NCI-H1417 treated with DMSO at 0.1 percent for 48 hours (cell line): ENCODE results near the gene HEATR3.
"Not testable (repeated sequence)": the region's sequence is repeated elsewhere in the genome, so short reads cannot be mapped to it uniquely, and the experiment has no call there.

Experiments used
- DNase-seq: peaks from one replicate; lab custom pipeline; 2025; lab: John Stamatoyannopoulos, UW

HEATR3 gene

DNA sequence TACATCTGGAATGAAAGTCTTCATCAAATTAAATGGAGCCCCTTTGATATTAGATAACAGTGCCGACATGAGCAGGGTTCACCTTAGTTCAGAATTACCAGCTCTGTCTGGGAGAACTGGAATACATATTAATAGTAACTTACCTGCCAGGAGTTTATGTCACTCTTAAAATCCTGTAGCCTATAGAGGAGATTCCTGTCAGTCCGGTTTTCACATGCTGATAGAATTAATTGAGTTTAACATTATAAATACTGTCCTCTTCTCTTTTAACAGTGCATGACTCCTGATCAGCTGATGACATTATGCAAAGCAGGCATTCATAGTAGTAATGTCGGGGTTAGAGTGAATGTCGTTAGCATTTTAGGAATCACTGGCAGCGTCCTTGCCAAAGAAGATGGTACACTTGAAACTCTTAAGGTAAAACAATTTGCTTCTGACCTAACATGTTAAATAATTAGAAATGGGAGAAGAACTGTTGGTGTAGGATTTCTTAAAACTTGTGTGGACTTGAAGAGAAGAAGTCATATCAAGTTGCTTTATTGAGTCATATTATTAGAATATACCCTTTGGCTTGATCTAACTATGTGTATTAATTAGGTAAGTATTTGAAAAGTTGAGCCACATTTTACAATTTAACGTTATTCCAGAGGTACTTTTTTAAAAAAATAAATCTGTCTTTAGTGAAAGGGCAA lies 34.3 kb downstream of the HEATR3 start:
- DNase-seq = no peak

DNA sequence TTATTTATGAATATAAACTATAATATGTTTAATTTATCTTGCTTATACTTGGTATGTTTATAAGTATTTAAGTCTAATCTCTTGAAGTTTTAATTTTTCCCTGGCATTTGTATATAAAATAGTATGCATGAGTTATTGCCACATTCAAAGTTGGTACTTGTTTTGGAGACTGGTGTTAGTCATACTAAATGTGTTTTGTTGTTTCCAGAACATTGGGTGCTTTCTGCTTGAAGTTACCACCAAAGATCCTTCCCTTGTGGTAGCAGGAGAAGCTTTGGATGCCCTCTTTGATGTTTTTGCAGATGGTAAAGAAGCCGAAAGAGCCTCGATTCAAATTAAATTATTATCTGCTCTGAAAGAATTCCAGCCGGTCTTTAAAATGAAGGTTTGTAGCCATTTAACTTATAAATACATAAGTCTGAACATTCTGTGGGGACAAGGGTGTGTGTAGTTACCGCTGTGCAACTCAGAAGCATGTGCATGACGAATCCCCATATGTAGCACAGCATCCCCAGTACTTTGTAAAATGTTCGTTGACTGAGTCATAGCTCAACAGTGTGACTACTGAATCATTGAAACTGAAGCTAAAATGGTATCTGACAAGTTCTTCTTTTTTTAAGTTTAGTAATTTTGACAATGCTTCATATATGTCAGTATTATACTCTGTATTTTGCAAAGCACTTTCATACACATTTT lies 36.4 kb downstream of the HEATR3 start:
- no peak for DNase-seq

DNA sequence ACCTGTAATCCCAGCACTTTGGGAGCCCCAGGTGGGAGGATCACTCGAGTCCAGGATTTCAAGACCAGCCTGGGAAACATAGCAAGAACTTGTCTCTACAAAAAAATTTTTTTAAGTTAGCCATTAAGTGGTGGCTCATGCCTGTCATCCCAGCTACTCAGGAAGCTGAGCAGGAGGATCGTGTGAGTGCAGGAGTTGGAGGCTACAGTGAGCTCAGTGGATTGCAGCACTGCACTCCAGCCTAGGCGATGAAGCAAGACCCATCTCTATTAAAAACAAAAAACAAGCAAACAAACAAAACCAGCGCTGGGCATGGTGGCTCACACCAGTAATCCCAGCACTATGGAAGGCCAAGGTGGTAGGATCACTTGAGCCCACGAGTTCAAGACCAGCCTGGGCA lies 38.0 kb downstream of the HEATR3 start:
- DNase-seq = no peak

DNA sequence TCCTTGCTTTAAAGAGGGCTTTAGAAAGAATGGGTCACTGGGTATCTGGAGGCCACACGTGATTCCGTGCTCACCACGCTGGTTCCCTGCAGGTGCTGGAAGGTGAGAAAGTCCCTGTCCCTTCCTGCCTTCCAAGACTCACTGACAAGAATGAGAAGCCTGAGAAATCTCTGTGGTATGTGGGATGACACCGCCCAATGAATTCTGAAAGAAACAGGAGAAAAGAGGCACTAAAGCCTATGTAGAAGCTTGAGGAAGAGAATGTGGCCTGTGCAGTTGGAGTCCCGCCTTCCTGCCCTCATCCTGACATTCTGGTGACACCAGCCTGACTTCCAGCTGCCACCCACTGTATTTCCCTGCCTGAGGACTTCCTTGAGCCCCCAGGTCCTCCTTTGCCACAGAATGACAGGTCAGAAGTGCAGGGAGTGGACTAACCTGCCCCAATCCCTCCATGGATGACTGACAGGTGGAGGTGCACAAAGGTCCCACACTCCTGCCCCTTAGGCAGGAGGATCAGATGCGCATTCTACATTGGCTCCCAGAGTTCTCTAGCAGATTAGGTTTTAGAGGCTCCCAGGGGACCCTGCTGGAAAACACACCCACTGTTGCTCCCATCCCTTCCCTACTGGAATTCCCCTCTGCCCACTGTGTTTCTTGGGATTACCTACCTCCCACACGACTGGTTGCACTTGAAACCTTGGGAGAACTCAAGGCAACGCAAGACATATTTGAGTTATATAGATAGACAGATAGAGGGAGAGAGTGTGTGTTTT lies 48.8 kb downstream of the HEATR3 start:
- no peak for DNase-seq

DNA sequence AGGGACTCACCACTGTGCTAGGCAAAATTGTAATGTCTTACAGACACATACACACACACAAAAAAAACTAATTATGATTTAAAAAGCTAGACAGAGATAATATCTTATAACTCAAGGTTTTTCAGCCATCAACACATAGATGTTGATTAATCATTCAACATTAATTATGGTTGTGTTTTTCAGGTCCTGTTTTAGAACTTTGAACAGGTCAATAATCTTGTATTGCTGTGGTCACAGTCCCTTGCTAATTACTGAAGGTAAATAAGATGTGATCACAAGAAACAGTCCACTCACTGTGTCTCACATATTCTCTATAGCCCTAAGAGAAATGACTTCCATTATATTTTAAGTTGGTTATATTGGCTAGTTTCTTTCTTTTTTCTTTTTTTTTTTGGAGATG lies 54.9 kb downstream of the HEATR3 start:
- no peak for DNase-seq

DNA sequence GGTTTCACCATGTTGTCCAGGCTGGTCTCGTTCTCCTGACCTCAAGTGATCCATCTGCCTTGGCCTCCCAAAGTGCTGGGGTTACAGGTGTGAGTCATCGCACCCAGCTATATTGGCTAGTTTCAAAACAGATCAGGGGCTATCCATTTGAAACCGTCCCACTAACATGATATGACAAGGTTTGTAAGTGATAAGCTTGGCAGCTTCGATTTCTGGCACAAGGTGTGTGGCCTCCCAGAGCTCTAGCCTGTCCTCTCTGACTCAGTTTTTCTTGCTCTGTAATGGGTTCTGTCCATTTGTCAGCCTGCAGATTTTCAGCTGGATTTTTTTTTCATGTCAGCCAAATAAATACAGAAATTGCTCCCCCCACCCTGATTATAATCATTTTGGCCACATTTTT lies 55.5 kb downstream of the HEATR3 start:
- DNase-seq = no peak

DNA sequence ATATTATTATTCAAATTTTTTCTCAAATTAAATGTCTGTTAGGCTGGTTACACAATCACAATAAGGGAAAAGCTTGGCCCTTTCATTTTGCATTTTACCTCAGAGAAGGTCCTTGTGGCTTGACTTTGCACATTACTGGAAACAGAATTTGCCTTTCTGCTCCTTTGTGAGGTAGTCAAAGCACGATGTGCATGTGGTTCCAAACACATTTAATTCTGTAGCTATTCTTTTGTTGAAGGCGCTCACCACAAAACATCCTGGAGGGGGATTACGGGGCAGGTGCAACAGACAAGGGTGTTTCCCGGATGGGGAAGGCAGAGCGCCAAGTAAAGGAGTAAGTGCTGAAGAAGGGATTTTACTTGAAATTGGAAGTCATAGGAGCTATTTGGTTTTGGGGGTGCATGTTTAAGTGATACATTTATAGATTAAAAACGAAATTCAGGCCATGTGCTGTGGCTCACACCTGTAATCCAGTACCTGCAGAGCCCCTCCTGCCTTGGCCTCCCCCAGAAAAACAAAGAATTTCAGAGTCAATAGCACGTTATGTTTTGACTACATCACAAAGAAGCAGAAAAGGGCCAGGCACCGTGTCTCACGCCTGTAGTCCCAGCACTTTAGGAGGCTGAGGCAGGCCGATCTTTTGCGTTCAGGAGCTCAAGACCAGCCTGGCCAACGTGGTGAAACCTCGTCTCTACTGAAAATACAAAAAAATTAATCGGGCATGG lies 56.1 kb downstream of the HEATR3 start:
- no peak for DNase-seq

DNA sequence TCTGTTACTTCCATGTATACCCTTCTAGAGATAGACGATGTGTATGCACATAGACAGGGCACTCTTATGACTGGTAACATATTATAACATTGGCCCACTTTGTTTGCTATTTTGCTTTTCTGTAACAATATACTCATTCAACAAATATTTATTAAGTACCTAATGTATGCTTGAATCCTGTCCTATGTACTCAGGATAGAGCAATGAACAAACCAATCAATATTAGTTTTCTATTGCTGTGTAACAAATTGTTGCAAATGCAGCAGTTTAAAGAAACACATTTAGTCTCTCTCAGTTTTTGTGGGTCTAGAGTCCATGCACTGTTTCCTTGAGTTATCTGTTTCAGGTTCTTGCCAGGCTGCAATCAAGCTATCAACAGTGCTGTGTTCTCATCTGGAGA lies 57.6 kb downstream of the HEATR3 start:
- no peak for DNase-seq

DNA sequence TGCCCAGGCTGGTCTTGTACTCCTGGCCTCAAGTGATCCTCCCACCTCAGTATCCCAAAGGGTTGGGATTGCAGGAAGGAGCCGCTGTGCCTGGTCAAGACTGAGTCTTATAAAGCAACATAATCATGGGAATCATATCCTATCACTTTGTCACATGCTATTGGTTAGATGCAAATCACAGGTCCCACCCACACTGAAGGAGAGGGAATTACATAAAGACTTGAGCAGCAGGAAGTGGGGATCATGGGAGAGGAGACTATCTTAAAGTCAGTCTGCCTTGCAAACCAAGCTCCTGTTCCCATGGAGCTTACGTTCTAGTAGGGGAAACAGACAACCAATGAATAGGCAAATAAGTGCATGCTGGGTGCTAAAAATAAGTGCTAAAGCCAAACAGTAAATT lies 59.0 kb downstream of the HEATR3 start:
- no peak for DNase-seq

DNA sequence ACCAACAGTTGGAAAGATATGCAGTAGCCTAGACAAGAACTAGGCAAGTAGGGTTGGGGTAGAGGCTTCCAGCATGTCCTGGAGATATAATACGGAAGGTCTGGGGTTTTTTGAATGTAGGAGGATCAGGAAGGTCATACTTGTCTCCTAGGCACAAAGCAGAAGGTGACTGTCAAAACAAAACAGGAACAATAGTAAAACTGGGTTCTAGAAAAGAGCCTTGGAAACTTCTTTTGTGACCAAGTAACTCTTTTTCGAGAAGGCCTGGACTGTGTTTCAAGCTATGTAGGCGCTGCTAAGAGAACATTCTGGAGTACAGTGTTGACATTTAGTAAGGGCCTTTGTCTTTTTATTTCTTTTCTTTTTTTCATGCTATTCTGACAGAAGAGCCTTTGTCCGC lies 60.4 kb downstream of the HEATR3 start:
- DNase-seq = no peak

DNA sequence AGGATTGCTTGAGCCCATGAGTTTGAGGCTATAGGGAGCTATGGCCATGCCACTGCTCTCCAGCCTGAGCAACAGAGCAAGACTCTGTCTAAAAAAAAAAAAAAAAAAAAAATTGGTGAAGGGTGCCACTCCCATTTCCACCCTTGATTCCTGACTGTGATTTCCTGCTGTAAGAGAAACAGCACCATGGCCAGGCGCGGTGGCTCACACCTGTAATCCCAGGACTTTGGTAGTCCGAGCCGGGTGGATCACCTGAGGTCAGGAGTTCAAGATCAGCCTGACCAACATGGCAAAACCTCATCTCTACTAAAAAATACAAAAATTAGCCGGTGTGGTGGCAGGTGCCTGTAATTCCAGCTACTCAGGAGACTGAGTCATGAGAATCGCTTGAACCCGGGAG lies 66.8 kb downstream of the HEATR3 start:
- DNase-seq = not testable (repeated sequence)

DNA sequence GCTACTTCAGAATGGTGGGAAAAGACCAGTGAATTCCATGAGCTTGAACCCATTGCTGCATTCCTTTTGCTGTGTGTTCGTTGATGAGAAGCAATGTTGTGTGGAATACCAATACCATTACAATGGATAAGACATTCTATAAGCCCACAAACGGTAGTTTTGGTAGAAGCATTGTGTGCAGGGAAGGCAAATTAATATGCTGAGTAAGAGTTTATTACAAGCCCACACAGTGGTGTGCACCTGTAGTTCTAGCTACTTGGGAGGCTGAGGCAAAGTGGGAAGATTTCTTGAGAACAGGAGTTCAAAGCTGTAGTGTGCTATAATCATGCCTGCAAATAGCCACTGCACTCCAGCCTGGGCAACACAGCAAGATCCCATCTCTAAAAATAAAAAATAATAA lies 67.4 kb downstream of the HEATR3 start:
- no peak for DNase-seq

DNA sequence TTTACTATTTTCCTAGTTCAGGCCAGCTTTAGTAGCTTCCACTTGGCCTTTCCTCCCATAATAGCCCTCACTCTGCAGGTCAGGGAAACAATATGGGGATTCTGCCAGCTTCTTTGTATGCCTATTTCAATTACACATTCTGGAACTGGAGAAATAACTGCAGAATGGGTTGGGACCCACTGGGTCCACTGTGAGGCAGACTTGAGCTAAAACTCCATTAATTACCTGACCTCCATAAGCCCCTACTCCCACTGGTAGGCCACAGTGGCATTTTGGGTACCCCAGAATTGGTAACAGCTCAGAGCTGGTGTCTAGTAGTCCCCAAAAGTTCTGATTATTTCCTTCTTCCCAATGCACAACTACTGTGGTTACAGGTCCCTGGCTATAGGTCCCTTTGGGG lies 70.6 kb downstream of the HEATR3 start:
- DNase-seq = no peak

DNA sequence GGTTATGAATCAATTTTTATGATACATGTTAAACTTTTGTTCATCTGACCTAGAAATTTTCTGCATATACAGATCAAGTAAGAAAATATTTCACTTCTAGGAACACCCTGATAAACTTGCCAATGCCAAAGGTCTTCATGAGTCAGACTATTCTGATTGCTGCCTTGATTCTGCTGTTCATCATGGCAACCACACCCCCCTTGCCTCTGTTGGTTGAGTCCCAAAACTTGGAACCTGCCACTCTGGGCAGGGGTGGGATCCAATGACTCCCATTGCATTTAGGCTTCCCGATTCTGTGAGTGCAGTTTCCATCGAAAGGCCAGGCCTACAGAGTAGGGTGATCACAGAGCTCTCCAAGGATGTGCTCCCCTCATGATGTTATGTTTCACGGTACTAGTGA lies 71.5 kb downstream of the HEATR3 start:
- no peak for DNase-seq

DNA sequence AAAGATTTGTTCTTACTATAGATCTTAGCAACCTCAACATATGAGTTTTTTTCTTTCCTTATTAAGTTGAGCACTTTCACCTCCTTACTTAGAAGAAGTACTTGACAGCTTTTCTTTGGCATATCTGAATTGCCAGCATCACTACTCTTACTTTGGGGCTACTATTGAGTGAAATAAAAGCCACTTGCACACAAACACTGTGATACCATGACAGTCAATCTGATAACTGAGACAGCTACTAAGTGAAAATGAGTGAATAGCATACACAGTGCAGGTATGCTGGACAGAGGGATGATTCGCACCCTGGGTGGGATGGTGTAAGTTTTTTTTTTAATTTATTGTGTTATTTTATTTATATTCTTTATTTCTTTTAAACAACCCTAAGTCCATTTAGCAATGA lies 73.8 kb downstream of the HEATR3 start:
- no peak for DNase-seq

DNA sequence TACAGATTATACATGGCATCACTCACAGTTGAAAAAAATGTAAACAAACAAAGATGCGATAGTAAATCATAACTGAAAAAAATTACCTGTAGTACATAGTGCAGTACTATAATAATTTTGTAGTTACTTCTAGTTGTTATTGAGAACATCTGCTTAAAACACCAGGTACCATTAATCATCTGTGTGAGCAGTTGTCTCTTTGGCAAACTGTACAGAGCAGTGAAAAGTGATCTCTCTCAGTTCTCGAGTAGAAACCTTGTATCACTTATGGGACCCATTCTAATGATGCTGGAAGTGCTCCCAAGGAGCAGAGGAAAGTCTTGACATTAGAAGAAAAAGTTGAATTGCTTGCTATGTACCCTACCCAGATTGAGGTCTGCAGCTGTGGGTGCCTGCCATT lies 78.4 kb downstream of the HEATR3 start:
- no peak for DNase-seq

DNA sequence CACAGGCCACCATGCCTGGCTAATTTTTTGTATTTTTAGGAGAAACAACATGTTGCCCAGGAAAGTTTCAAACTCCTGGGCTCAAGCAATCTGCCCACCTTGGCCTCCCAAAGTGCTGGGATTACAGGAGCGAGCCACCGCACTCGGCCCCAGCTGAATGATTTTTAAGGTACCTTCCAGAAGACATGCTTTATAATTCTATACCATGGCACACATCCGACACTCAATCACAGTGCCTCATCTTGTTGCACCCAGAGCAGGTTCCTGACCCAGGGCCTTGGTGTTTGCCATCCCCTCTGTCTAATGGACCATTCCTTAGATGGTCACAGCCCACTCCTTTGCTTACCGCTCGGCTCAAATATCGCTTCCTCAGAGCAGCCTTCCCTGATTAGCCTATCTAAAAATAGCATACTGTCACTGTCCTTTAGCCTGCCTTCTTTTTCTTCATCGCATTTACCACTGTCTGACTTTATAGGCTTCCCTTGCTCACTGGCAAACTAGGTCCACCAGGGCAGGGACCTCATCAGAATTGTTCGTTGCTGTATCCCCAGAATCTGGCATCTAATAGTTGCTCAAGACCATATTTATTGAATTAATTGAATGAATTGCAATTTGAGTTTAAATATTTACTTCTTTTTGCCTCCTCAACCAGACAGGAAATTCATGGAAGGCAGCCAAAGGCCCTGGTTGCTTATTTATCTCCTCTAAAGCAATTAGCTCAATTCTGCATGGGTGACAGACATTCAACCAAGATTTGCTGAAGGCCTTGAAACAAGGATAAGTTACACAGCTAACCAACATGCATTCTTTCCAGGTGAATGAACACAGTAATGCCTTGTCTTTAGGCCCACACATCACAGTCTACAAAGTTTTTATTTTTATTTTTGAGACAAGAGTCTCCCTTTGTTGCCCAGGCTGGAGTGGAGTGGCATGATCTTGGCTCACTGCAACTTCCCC lies 81.0 kb downstream of the HEATR3 start:
- no peak for DNase-seq

DNA sequence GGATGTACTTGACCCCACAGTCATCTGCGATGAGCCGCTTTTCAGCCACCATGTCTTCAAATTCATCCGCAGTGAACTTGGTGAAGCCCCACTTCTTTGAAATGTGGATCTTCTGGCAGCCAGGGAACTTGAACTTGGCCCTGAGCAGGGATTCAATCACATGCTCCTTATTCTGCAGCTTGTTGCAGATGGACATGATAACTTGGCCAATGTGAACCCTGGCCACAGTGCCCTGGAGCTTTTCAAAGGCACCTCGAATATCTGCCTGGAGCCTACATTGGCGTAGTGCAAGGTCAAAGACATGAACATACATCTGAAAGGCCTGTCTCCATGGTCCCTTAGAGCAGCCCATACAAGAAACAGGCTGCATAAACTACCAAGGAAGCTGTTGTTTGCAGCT lies 85.6 kb downstream of the HEATR3 start:
- DNase-seq = no peak

DNA sequence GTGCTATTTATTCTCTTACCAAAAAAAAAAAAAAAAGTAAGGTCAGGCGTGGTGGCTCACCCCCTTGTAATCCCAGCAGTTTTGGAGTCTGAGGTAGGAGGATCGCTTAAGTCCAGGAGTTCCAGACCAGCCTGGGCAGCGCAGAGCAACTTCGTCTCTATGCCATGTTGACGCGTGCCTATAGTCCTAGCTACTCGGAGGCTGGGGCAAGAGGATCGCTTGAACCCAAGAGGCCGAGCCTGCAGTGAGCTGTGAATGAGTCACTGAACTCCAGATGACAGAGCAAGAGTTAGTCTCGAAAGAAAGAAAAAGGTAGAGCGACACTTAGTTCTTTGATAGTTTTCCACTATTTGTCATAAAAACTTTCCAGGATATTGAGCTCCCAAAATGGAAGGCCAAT lies 86.0 kb downstream of the HEATR3 start:
- no peak for DNase-seq

DNA sequence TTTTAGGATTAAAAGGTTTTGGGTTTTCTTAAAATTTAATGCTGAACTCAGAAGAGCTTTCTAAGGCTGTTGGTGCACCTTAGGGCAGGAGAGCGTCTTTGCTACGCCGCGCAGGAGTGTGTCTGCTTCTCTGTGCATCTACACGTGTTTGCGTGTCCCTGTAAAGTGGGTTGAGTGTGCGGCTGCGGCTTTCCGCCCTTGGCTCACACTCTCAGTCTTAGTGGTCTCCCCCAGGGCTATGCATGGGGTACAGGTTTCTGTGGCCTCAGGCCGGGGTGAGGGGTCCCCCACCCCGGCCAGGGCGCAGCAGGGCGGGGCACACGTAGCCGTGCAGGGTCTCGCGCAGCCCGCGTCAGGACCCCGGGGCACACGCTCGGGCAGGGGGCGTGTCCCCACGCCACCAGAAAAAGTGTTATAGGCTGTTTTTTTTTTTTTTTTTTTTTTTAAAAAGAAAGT lies 86.6 kb downstream of the HEATR3 start:
- DNase-seq = no peak
